NCI-H128 (cell line): ENCODE measurements around the gene DISC1.
"Not testable (repeated sequence)": the region's sequence is repeated elsewhere in the genome, so short reads cannot be mapped to it uniquely, and the experiment has no call there.

Experiments used
- DNase-seq: peaks from one replicate; lab custom pipeline; 2025; ENCODE audit not compliant: unreplicated experiment; lab: John Stamatoyannopoulos, UW

DISC1 gene

GRCh38 chr1:231763456-231763855 is 136.9 kb downstream of the DISC1 start:
- DNase-seq, result no peak

- DNase-seq, result not testable (repeated sequence)
These were observed 139.2 kb downstream of the DISC1 start for GRCh38 chr1:231765825-231766224.

GRCh38 chr1:231767471-231767870 is 140.9 kb downstream of the DISC1 start:
- DNase-seq, result no peak

GRCh38 chr1:231768416-231768815 is 141.8 kb downstream of the DISC1 start:
- DNase-seq, result no peak

- no peak for DNase-seq
These were observed 144.1 kb downstream of the DISC1 start for GRCh38 chr1:231770506-231771175.

- DNase-seq, result no peak
These were observed 148.2 kb downstream of the DISC1 start for GRCh38 chr1:231774719-231775335.

- no peak for DNase-seq
These were observed 149.6 kb downstream of the DISC1 start for GRCh38 chr1:231776010-231776756.

- no peak for DNase-seq
These were observed 150.1 kb downstream of the DISC1 start for GRCh38 chr1:231776757-231777062.

GRCh38 chr1:231778009-231778719 is 151.6 kb downstream of the DISC1 start:
- DNase-seq, result no peak

GRCh38 chr1:231779081-231779480 is 152.5 kb downstream of the DISC1 start:
- no peak for DNase-seq

GRCh38 chr1:231781892-231782291 is 155.3 kb downstream of the DISC1 start:
- no peak for DNase-seq

GRCh38 chr1:231785073-231785472 is 158.5 kb downstream of the DISC1 start:
- DNase-seq, result not testable (repeated sequence)

GRCh38 chr1:231786126-231786525 is 159.5 kb downstream of the DISC1 start:
- no peak for DNase-seq

- DNase-seq, result no peak
These were observed 166.0 kb downstream of the DISC1 start for GRCh38 chr1:231792634-231793033.

GRCh38 chr1:231793893-231794292 is 167.3 kb downstream of the DISC1 start:
- DNase-seq, result no peak

- no peak for DNase-seq
These were observed 169.6 kb downstream of the DISC1 start for GRCh38 chr1:231796141-231796540.

- no peak for DNase-seq
These were observed 172.9 kb downstream of the DISC1 start for GRCh38 chr1:231799363-231799986.

GRCh38 chr1:231800108-231800507 is 173.5 kb downstream of the DISC1 start:
- no peak for DNase-seq

GRCh38 chr1:231801042-231801585 is 174.5 kb downstream of the DISC1 start:
- DNase-seq, result no peak

GRCh38 chr1:231803353-231803752 is 176.8 kb downstream of the DISC1 start:
- no peak for DNase-seq
